WTC11 (cell line): ENCODE results near the gene ANKRD22. TPM values are rescaled to one million over a fixed set of nuclear protein-coding genes. Genes with fewer than 3 reads are reported as not detected.

ENCODE experiments used
- ATAC-seq: fragments of 200-7000 bp; cut with Tn5 transposase; 2 replicates; pipeline ENCODE4 v1.10.0; 2021; ENCODE audit warnings: mild to moderate bottlenecking, moderate library complexity
- CTCF ChIA-PET: fragments of 300-600 bp; sonication (Branson Sonifier 250); formaldehyde crosslinking; loops from one replicate; lab custom pipeline; 2021; ENCODE audit warnings: antibody characterized with exemption; lab: Charles Lee
- POLR2A ChIA-PET: fragments of 350-600 bp; sonication (Branson Sonifier 250); formaldehyde crosslinking; loops from one replicate; lab custom pipeline; 2021; ENCODE audit warnings: antibody characterized with exemption; lab: Charles Lee
- DNase-seq: peaks from one replicate; pipeline ENCODE4 v3.0.0; 2021; ENCODE audit warnings: low spot score
- H3K27ac Mint-ChIP-seq: 2 replicates; pipeline ENCODE4 v1.8.0; 2021; ENCODE audit warnings: mixed read lengths
- H3K27me3 Mint-ChIP-seq: 2 replicates; pipeline ENCODE4 v1.8.0; 2021; ENCODE audit warnings: low read depth, mild to moderate bottlenecking, moderate library complexity, mixed read lengths
- H3K36me3 Mint-ChIP-seq: 2 replicates; pipeline ENCODE4 v1.8.0; 2021; ENCODE audit warnings: mixed read lengths
- H3K4me1 Mint-ChIP-seq: 2 replicates; pipeline ENCODE4 v1.8.0; 2022; ENCODE audit warnings: mixed read lengths
- H3K4me3 Mint-ChIP-seq: 2 replicates; pipeline ENCODE4 v1.8.0; 2021; ENCODE audit warnings: mild to moderate bottlenecking, moderate library complexity, mixed read lengths
- H3K9me3 Mint-ChIP-seq: 2 replicates; pipeline ENCODE4 v1.8.0; 2021; ENCODE audit warnings: mixed read lengths
- ATF3 ChIP-seq: sonication (generic); formaldehyde crosslinking; conservative IDR thresholded peaks from 2 replicates; pipeline ENCODE4 v1.8.1; 2022; ENCODE audit warnings: mild to moderate bottlenecking, missing genetic modification reagents
- E2F1 ChIP-seq: sonication (generic); formaldehyde crosslinking; IDR thresholded peaks from 2 replicates; pipeline ENCODE4 v1.8.0; 2022; ENCODE audit warnings: mild to moderate bottlenecking, missing genetic modification reagents
- E2F4 ChIP-seq: sonication (generic); formaldehyde crosslinking; IDR thresholded peaks from 2 replicates; pipeline ENCODE4 v1.8.1; 2022; ENCODE audit warnings: low read depth, mild to moderate bottlenecking, moderate library complexity, missing genetic modification reagents, borderline replicate concordance
- ETV6 ChIP-seq: sonication (generic); formaldehyde crosslinking; IDR thresholded peaks from 2 replicates; pipeline ENCODE4 v1.8.1; 2022; ENCODE audit warnings: mild to moderate bottlenecking, missing genetic modification reagents
- FOXK1 ChIP-seq: sonication (generic); formaldehyde crosslinking; IDR thresholded peaks from 2 replicates; pipeline ENCODE4 v1.8.0; 2022; ENCODE audit warnings: mild to moderate bottlenecking, moderate library complexity, missing genetic modification reagents
- GRHL2 ChIP-seq: fragments of 250-450 bp; sonication (Bioruptor Pico); IDR thresholded peaks from 2 replicates; pipeline ENCODE4 v1.8.0; 2022; ENCODE audit warnings: mild to moderate bottlenecking, moderate library complexity; ENCODE audit not compliant: insufficient replicate concordance, severe bottlenecking
- MLX ChIP-seq: sonication (generic); formaldehyde crosslinking; IDR thresholded peaks from 2 replicates; pipeline ENCODE4 v1.8.1; 2023; ENCODE audit warnings: mild to moderate bottlenecking, missing genetic modification reagents, moderate library complexity
- NFYB ChIP-seq: sonication (generic); formaldehyde crosslinking; conservative IDR thresholded peaks from 2 replicates; pipeline ENCODE4 v1.8.0; 2022; ENCODE audit warnings: low read depth, missing genetic modification reagents
- OVOL2 ChIP-seq: fragments of 250-450 bp; sonication (Bioruptor Pico); IDR thresholded peaks from 2 replicates; pipeline ENCODE4 v1.9.0; 2021; ENCODE audit warnings: mild to moderate bottlenecking, borderline replicate concordance
- SMAD3 ChIP-seq: sonication (generic); formaldehyde crosslinking; IDR thresholded peaks from 2 replicates; pipeline ENCODE4 v1.8.0; 2022; ENCODE audit warnings: missing genetic modification reagents, mild to moderate bottlenecking, borderline replicate concordance
- TEAD4 ChIP-seq: sonication (generic); formaldehyde crosslinking; IDR thresholded peaks from 2 replicates; pipeline ENCODE4 v1.8.0; 2022; ENCODE audit warnings: mild to moderate bottlenecking, missing genetic modification reagents
- TP53 ChIP-seq: sonication (generic); formaldehyde crosslinking; IDR thresholded peaks from 2 replicates; pipeline ENCODE4 v1.8.1; 2023; ENCODE audit warnings: mild to moderate bottlenecking, missing genetic modification reagents
- ZBTB21 ChIP-seq: sonication (generic); formaldehyde crosslinking; IDR thresholded peaks from 2 replicates; pipeline ENCODE4 v1.8.1; 2023; ENCODE audit warnings: mild to moderate bottlenecking, missing genetic modification reagents, borderline replicate concordance
- ZNF425 ChIP-seq: fragments of 250-450 bp; sonication (Bioruptor Pico); conservative IDR thresholded peaks from 2 replicates; pipeline ENCODE4 v1.9.0; 2021; ENCODE audit warnings: mild to moderate bottlenecking
- total RNA-seq: library from RNA; stranded (reverse); gene quantifications from 3 replicates; pipeline ENCODE4 v1.2.3, GENCODE V29; 2021
- TF ChIP-seq, protein P1 (sequence below): sonication (generic); formaldehyde crosslinking; IDR thresholded peaks from 2 replicates; pipeline ENCODE4 v1.8.0; 2022; ENCODE audit warnings: mild to moderate bottlenecking, missing genetic modification reagents

The ANKRD22 gene
- total RNA-seq, 1 experiment from 2014 or later: not detected

DNA sequence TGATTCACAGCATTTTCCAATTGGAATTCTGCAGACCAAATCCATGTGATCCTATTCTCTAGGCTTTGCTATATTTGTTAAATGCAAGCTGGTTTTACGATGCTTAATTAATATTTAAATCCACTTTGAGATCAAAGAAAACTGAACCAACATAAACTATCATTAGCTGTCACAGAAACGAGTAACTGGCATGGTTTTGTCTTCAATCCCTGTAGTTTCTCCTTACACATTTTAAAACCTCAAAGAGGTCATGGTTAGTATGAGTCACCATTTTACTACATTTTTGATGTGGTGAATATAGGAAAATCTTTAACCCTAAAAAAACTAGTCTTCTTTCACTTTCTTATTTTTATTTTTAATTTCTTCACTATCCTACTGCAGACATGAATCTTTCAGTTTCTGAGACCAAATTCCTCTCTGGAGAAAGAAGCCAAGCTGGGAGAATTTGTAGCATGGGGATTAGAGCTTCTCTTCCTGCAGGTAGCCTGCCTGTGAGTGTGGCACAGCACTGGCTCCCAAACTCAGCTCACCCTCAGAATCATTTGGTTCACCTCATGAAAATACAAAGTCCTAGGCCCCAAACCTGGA, 57.8 kb downstream of the ANKRD22 start:
- DNase-seq: no peak
- ATAC-seq: no peak
- CTCF ChIA-PET: interaction anchor here (1.0 to 3.4 kb wide), 3 partner anchors 66 to 211 kb away, joined by 3 to 18 read pairs (median 4); partner anchors contain the start of gene RNLS
- no peak overlapping the region for H3K27ac Mint-ChIP-seq
- H3K36me3 Mint-ChIP-seq: no peaks in the 10 kb centered on the region
- POLR2A ChIA-PET: no interaction called here
- H3K9me3 Mint-ChIP-seq: 0 out of 2 replicates have a peak, but pooled peaks cover 4% of the 10 kb centered on the region
- H3K27me3 Mint-ChIP-seq: peaks cover 5% of the 10 kb centered on the region; the same call in 1 of the 2 replicates
- H3K4me1 Mint-ChIP-seq: peaks cover 6% of the 10 kb centered on the region; the same call in 1 of the 2 replicates
- TF ChIP-seq MLX (CRISPR knock-in tag) (no peak), OVOL2 (CRISPR knock-in tag) (no peak), FOXK1 (CRISPR knock-in tag) (no peak), NFYB (CRISPR knock-in tag) (no peak), ZNF425 (no peak)
- TF ChIP-seq, protein P1, sequence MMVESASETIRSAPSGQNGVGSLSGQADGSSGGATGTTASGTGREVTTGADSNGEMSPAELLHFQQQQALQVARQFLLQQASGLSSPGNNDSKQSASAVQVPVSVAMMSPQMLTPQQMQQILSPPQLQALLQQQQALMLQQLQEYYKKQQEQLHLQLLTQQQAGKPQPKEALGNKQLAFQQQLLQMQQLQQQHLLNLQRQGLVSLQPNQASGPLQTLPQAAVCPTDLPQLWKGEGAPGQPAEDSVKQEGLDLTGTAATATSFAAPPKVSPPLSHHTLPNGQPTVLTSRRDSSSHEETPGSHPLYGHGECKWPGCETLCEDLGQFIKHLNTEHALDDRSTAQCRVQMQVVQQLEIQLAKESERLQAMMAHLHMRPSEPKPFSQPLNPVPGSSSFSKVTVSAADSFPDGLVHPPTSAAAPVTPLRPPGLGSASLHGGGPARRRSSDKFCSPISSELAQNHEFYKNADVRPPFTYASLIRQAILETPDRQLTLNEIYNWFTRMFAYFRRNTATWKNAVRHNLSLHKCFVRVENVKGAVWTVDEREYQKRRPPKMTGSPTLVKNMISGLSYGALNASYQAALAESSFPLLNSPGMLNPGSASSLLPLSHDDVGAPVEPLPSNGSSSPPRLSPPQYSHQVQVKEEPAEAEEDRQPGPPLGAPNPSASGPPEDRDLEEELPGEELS (CRISPR knock-in tag): no peak
- H3K4me3 Mint-ChIP-seq: no peak overlapping the region

- DNase-seq: no peak
- no peak for TF ChIP-seq TEAD4 (CRISPR knock-in tag)
- TF ChIP-seq, protein P1 (CRISPR knock-in tag): no peak
- no peak for TF ChIP-seq TP53
- TF ChIP-seq ETV6 (CRISPR knock-in tag): no peak
- TF ChIP-seq E2F4: no peak
- no peak for TF ChIP-seq OVOL2 (CRISPR knock-in tag)
- H3K27ac Mint-ChIP-seq: no peak overlapping the region
- no peaks in the 10 kb centered on the region for H3K36me3 Mint-ChIP-seq
- H3K9me3 Mint-ChIP-seq: 0 out of 2 replicates have a peak, but pooled peaks cover 4% of the 10 kb centered on the region
- no peak overlapping the region for H3K4me3 Mint-ChIP-seq
- H3K4me1 Mint-ChIP-seq: peaks cover 6% of the 10 kb centered on the region; the same call in 1 of the 2 replicates
- H3K27me3 Mint-ChIP-seq: 0 out of 2 replicates have a peak, but pooled peaks cover under 1% of the 10 kb centered on the region
- no peak for ATAC-seq
- CTCF ChIA-PET: interaction anchor here (1.2 kb wide), 1 partner anchor 64 kb away, joined by 8 read pairs; no protein-coding TSS in a partner anchor
- POLR2A ChIA-PET: no interaction called here
Observed at GRCh38 chr10:88792661-88793060, 59.0 kb downstream of the ANKRD22 start.

- CTCF ChIA-PET: interaction anchor here (1.2 kb wide), 1 partner anchor 63 kb away, joined by 8 read pairs; no protein-coding TSS in a partner anchor
- TF ChIP-seq ATF3 (CRISPR knock-in tag): no peak
- TF ChIP-seq E2F1 (CRISPR knock-in tag): no peak
- no peak for TF ChIP-seq SMAD3
- TF ChIP-seq GRHL2 (CRISPR knock-in tag): no peak
- TF ChIP-seq ZBTB21 (CRISPR knock-in tag): no peak
Observed at GRCh38 chr10:88791924-88792323, 59.7 kb downstream of the ANKRD22 start.

More at GRCh38 chr10:88791924-88792323, 59.7 kb downstream of the ANKRD22 start:
- ATAC-seq: peak; percentile 95
- Mint-ChIP-seq H3K36me3 (no peaks in the 10 kb centered on the region), H3K27ac (no peak overlapping the region), H3K27me3 (no peaks in the 10 kb centered on the region), H3K4me3 (no peak overlapping the region), H3K9me3 (0 out of 2 replicates have a peak, but pooled peaks cover 4% of the 10 kb centered on the region), H3K4me1 (peaks cover 6% of the 10 kb centered on the region; the same call in 1 of the 2 replicates)
- DNase-seq: peak; percentile 34
- POLR2A ChIA-PET: no interaction called here
